Neural progenitor cell (in vitro differentiated cells): ENCODE data around the gene BMPER. TPM values are rescaled to one million over a fixed set of nuclear protein-coding genes. Genes with fewer than 3 reads are reported as not detected.

Experiments
- DNase-seq: peaks from one replicate; pipeline ENCODE4 v3.0.0-alpha.2; 2016; ENCODE audit warnings: low spot score
- H2AFZ ChIP-seq: fragments of 200-600 bp; sonication (generic); replicated peaks from 2 replicates; pipeline ENCODE4 v1.6.1; 2016; ENCODE audit warnings: antibody characterized with exemption
- H3F3A ChIP-seq: fragments of 200-600 bp; sonication (generic); 2 replicates; pipeline ENCODE4 v1.6.1; 2016; ENCODE audit warnings: antibody characterized with exemption, low read depth
- H3K27ac ChIP-seq: fragments of 200-600 bp; sonication (generic); 2 replicates; pipeline ENCODE4 v1.5.1; 2016; ENCODE audit warnings: mild to moderate bottlenecking
- H3K27me3 ChIP-seq: fragments of 200-600 bp; sonication (generic); 2 replicates; pipeline ENCODE4 v1.6.1; 2016; ENCODE audit warnings: mild to moderate bottlenecking, moderate library complexity
- H3K36me3 ChIP-seq: fragments of 200-600 bp; sonication (generic); 2 replicates; pipeline ENCODE4 v1.5.1; 2016
- H3K4me1 ChIP-seq: fragments of 200-600 bp; sonication (generic); 2 replicates; pipeline ENCODE4 v1.6.1; 2016; ENCODE audit warnings: mixed run types
- H3K4me2 ChIP-seq: fragments of 200-600 bp; sonication (generic); 2 replicates; pipeline ENCODE4 v1.6.1; 2016
- H3K4me3 ChIP-seq: fragments of 200-600 bp; sonication (generic); 2 replicates; pipeline ENCODE4 v1.5.1; 2016
- H3K79me2 ChIP-seq: fragments of 200-600 bp; sonication (generic); 2 replicates; pipeline ENCODE4 v1.6.1; 2016; ENCODE audit warnings: low read depth
- H3K9ac ChIP-seq: fragments of 200-600 bp; sonication (generic); 2 replicates; pipeline ENCODE4 v1.6.1; 2016
- H3K9me3 ChIP-seq: fragments of 200-600 bp; sonication (generic); 2 replicates; pipeline ENCODE4 v1.5.1; 2016; ENCODE audit warnings: low read depth
- H4K20me1 ChIP-seq: fragments of 200-600 bp; sonication (generic); 2 replicates; pipeline ENCODE4 v1.6.1; 2016; ENCODE audit warnings: low read depth
- H3K27ac Mint-ChIP-seq: 3 replicates; pipeline ENCODE4 v1.8.0; 2021; ENCODE audit warnings: mixed read lengths
- H3K27me3 Mint-ChIP-seq: 2 replicates; pipeline ENCODE4 v1.8.0; 2022; ENCODE audit warnings: low read depth, mild to moderate bottlenecking, inconsistent platforms, moderate library complexity, mixed read lengths; ENCODE audit not compliant: insufficient read depth
- H3K36me3 Mint-ChIP-seq: 3 replicates; pipeline ENCODE4 v1.8.0; 2021; ENCODE audit warnings: mixed read lengths
- H3K4me1 Mint-ChIP-seq: 3 replicates; pipeline ENCODE4 v1.8.0; 2021; ENCODE audit warnings: mixed read lengths
- H3K4me3 Mint-ChIP-seq: 3 replicates; pipeline ENCODE4 v1.8.0; 2021; ENCODE audit warnings: mild to moderate bottlenecking, moderate library complexity, mixed read lengths
- H3K9me3 Mint-ChIP-seq: 3 replicates; pipeline ENCODE4 v1.8.0; 2020; ENCODE audit warnings: mixed read lengths
- EZH2 ChIP-seq: fragments of 200-600 bp; sonication (generic); IDR thresholded peaks from 2 replicates; pipeline ENCODE4 v1.6.1; 2017; ENCODE audit warnings: antibody characterized with exemption, mild to moderate bottlenecking, moderate library complexity
- EZH2phosphoT487 ChIP-seq: fragments of 200-600 bp; sonication (generic); IDR thresholded peaks from 2 replicates; pipeline ENCODE4 v1.6.1; 2017; ENCODE audit warnings: antibody characterized with exemption
- total RNA-seq: library from RNA; depleted of rRNA; stranded (reverse); fragments of >200 nt; gene quantifications from 2 replicates; pipeline ENCODE4 v1.2.3, GENCODE V29; 2015; ENCODE audit warnings: low replicate concordance
- TF ChIP-seq, protein P1 (sequence below): fragments of 200-600 bp; sonication (generic); IDR thresholded peaks from 2 replicates; pipeline ENCODE4 v1.5.1; 2017; ENCODE audit warnings: antibody characterized with exemption, mild to moderate bottlenecking

The BMPER gene
- total RNA-seq, 1 donor from 2014 or later = 1.2 TPM

DNA sequence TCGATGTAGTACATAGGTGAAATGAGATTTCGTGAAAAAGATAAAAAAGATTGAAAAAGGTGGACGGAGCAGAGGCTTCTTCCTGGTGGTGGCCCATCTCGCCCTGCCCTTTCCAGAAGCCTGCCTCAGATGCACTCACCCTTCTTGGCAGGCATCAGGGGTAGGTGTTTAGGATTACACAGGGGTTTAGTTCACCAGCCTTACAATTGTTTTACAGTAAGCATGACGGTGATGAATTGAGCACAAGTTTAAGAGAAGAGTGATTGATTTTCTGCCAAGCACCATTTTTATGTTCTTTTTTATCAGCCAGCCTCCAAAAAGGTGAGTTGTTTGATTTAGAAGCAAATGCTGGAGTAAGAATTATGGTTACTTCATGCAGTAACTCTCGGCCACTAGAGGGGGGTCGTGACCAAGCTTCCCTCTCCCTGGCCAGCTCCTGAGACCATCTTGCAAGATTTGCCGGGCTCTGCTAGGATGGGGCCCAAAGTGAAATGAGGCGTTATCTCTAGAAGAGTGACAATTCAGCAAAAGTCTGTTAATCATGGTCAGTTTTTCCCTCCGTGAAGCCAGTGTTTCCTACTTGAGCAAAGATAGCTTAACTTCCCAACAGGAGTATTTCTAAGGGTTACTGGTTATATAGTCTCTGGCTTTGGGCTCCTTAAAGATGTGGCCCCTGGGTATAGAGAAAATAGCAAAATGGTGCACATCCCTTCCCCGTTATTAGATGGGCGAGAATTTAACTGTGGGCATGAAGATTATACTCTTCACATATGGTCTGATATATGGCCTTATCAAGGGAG is 228.8 kb downstream of the BMPER start:
- Histone ChIP-seq H3K27ac (no peak overlapping the region), H3K79me2 (no peaks in the 10 kb centered on the region), H3K9ac (no peak overlapping the region), H3K4me1 (peaks cover 20% of the 10 kb centered on the region), H3F3A (no peaks in the 10 kb centered on the region), H2AFZ (no peak overlapping the region), H3K9me3 (no peaks in the 10 kb centered on the region), H3K27me3 (no peaks in the 10 kb centered on the region), H4K20me1 (no peaks in the 10 kb centered on the region), H3K36me3 (no peaks in the 10 kb centered on the region), H3K4me3 (no peak overlapping the region), H3K4me2 (no peak overlapping the region)
- Mint-ChIP-seq H3K27me3 (peaks cover 2% of the 10 kb centered on the region), H3K4me3 (no peak overlapping the region), H3K9me3 (no peaks in the 10 kb centered on the region), H3K4me1 (peaks cover 36% of the 10 kb centered on the region), H3K27ac (no peak overlapping the region), H3K36me3 (no peaks in the 10 kb centered on the region)
- TF ChIP-seq EZH2phosphoT487 (no peak), EZH2 (no peak)
- TF ChIP-seq, protein P1, sequence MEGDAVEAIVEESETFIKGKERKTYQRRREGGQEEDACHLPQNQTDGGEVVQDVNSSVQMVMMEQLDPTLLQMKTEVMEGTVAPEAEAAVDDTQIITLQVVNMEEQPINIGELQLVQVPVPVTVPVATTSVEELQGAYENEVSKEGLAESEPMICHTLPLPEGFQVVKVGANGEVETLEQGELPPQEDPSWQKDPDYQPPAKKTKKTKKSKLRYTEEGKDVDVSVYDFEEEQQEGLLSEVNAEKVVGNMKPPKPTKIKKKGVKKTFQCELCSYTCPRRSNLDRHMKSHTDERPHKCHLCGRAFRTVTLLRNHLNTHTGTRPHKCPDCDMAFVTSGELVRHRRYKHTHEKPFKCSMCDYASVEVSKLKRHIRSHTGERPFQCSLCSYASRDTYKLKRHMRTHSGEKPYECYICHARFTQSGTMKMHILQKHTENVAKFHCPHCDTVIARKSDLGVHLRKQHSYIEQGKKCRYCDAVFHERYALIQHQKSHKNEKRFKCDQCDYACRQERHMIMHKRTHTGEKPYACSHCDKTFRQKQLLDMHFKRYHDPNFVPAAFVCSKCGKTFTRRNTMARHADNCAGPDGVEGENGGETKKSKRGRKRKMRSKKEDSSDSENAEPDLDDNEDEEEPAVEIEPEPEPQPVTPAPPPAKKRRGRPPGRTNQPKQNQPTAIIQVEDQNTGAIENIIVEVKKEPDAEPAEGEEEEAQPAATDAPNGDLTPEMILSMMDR = peak; percentile 96
- peak; percentile 86 for DNase-seq

DNA sequence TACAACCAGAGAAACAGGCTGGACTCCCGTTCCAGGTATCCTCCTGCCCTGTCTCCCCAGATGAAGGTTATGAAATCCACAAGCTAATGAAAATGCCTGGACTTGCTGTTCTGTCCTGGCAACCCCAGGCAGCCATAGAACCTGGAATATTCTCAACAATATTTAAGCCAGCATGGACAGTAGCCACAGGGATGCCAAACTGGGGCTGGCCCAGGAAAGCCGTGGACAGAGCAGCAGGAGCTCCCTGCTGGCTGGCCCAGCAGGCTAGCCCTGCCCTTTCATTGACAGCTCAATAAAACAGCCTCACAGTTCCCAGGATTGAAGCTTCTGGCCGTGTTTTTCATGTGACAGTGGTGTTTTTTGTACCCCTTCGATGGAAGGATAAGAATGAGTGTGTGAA is 230.6 kb downstream of the BMPER start:
- no peak overlapping the region for H3K4me2 ChIP-seq
- no peaks in the 10 kb centered on the region for H3K27me3 ChIP-seq
- no peaks in the 10 kb centered on the region for H3K79me2 ChIP-seq
- DNase-seq = no peak
- Mint-ChIP-seq H3K9me3 (no peaks in the 10 kb centered on the region), H3K27me3 (peaks cover 2% of the 10 kb centered on the region), H3K4me1 (peaks cover 36% of the 10 kb centered on the region), H3K4me3 (no peak overlapping the region), H3K27ac (no peak overlapping the region), H3K36me3 (no peaks in the 10 kb centered on the region)
- H3K27ac ChIP-seq = no peak overlapping the region
- no peaks in the 10 kb centered on the region for H3K9me3 ChIP-seq
- peaks cover 20% of the 10 kb centered on the region for H3K4me1 ChIP-seq
- H3K9ac ChIP-seq = no peak overlapping the region
- H3K4me3 ChIP-seq = no peak overlapping the region
- no peak overlapping the region for H2AFZ ChIP-seq
- TF ChIP-seq EZH2phosphoT487 (no peak), EZH2 (no peak)
- H3K36me3 ChIP-seq = no peaks in the 10 kb centered on the region
- H3F3A ChIP-seq = no peaks in the 10 kb centered on the region
- H4K20me1 ChIP-seq = no peaks in the 10 kb centered on the region

DNA sequence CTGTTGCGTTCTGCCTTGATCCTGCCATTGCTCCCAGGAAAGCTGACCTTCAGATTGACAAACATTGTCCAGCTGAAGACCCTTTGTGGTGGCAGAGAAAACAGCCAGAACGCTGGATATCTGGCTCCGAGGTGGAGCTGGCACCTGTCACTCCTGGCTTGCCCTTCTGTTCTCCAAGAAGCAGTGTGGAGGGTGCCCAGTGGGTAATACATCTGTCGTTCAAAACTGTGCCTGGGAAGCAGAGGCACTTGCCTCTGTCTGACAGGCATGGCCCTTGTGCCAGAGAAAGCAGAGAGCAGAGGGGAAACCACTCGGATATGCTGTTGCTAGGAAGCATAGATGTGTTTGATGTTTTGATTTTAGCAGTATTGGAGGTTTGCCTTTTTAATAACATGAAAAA is 231.4 kb downstream of the BMPER start:
- DNase-seq = no peak

More for the DNA sequence above, 231.4 kb downstream of the BMPER start:
- Histone ChIP-seq H2AFZ (no peak overlapping the region), H3K4me2 (no peak overlapping the region), H3K79me2 (no peaks in the 10 kb centered on the region), H3K9ac (no peak overlapping the region), H3F3A (no peaks in the 10 kb centered on the region), H3K36me3 (no peaks in the 10 kb centered on the region), H3K9me3 (no peaks in the 10 kb centered on the region), H4K20me1 (no peaks in the 10 kb centered on the region), H3K4me1 (peaks cover 20% of the 10 kb centered on the region), H3K27ac (no peak overlapping the region), H3K4me3 (no peak overlapping the region), H3K27me3 (no peaks in the 10 kb centered on the region)
- TF ChIP-seq, protein P1 = no peak
- TF ChIP-seq EZH2 = no peak
- TF ChIP-seq EZH2phosphoT487 = no peak
- H3K36me3 Mint-ChIP-seq = no peaks in the 10 kb centered on the region
- no peak overlapping the region for H3K27ac Mint-ChIP-seq
- no peaks in the 10 kb centered on the region for H3K9me3 Mint-ChIP-seq
- peaks cover 36% of the 10 kb centered on the region for H3K4me1 Mint-ChIP-seq
- H3K4me3 Mint-ChIP-seq = no peak overlapping the region
- H3K27me3 Mint-ChIP-seq = peaks cover 2% of the 10 kb centered on the region
